ENCODE results near the gene DSCAML1. TPM values are rescaled to one million over a fixed set of nuclear protein-coding genes. Genes with fewer than 3 reads are reported as not detected.
A peak's percentile ranks its signal among the peaks of the same experiment; 100 is the strongest.

The DSCAML1 gene
- total and polyA plus RNA-seq, 9 of the 15 experiments (the other 6 are each of a cell fraction or from before 2014, with no cell fraction given): not detected

- H3K4me2 ChIP-seq (ENCODE audit: insufficient read depth, low read length): no peak overlapping the region
- no peaks in the 10 kb centered on the region for H3K36me3 ChIP-seq (ENCODE audit: control insufficient read depth, insufficient read depth, low read length)
- no peak for FAIRE-seq
- H2AFZ ChIP-seq (ENCODE audit: low read depth, low read length): no peak overlapping the region
- no peaks in the 10 kb centered on the region for H3K9me3 ChIP-seq (replicated peaks; ENCODE audit: control insufficient read depth, insufficient read depth, low read depth, low read length)
- in situ Hi-C loops (cut with MboI) (no loop called here), intact Hi-C loops (cut with micrococcal nuclease) (no loop called here)
- H3K27me3 ChIP-seq (ENCODE audit: control insufficient read depth in 2 of 2, insufficient read depth in 2 of 2, low read length in 2 of 2): peaks cover 35 to 53% of the 10 kb centered on the region in 2 experiments; a peak in 4 of 5 replicates
- H3K9me1 ChIP-seq (ENCODE audit: control insufficient read depth, insufficient read depth, low read length): no peaks in the 10 kb centered on the region
- H4K20me1 ChIP-seq (replicated peaks; ENCODE audit: control insufficient read depth, insufficient read depth, low read length): no peaks in the 10 kb centered on the region; the same call in none of the 2 replicates
- no peak overlapping the region for H3K27ac ChIP-seq (ENCODE audit: extremely low read depth, low read depth, low read length)
- DNase-seq (ENCODE audit: extremely low read depth in 1 of 4, low spot score in 3 of 4): no peak
- TF ChIP-seq BRCA1 (IDR thresholded peaks at IDR 0.05): no peak
- no peak for TF ChIP-seq BRCA1 (CRISPR knock-in tag; IDR thresholded peaks at IDR 0.05)
- TF ChIP-seq NFE2 (IDR thresholded peaks at IDR 0.05; ENCODE audit: low read depth): 0 out of 2 replicates have a peak, but pooled peaks have one; percentile 17
- TF ChIP-seq BCOR (IDR thresholded peaks at IDR 0.05): peak; percentile 38; the same call in 1 of the 2 replicates
- TF ChIP-seq SNRNP70 (optimal IDR thresholded peaks at IDR 0.05; ENCODE audit: low read depth, low read length): no peak
- no peak for TF ChIP-seq DMBX1 (CRISPR knock-in tag; IDR thresholded peaks at IDR 0.05; ENCODE audit: borderline replicate concordance)
- TF ChIP-seq SRSF7 (optimal IDR thresholded peaks at IDR 0.05; ENCODE audit: low read depth, low read length): no peak
- TF ChIP-seq ZBTB2 (IDR thresholded peaks at IDR 0.05): no peak
- TF ChIP-seq CTCF (IDR thresholded peaks at IDR 0.05 in 2 of 3, conservative IDR thresholded peaks at IDR 0.05 in 1 of 3; ENCODE audit: insufficient read depth in 2 of 3, low read depth in 1 of 3, low read length in 3 of 3): no peak
- peak; percentile 62 for TF ChIP-seq RBM25 (IDR thresholded peaks at IDR 0.05; ENCODE audit: low read depth, low read length, severe bottlenecking)
- TF ChIP-seq ESRRA (IDR thresholded peaks at IDR 0.05; ENCODE audit: borderline replicate concordance, low read depth): peak; percentile 90
- TF ChIP-seq ETV6 (IDR thresholded peaks at IDR 0.05; ENCODE audit: borderline replicate concordance in 1 of 2, low read depth in 2 of 2, low read length in 1 of 2): no peak
- no peak for TF ChIP-seq ETV6 (CRISPR knock-in tag; IDR thresholded peaks at IDR 0.05; ENCODE audit: borderline replicate concordance)
- ChIA-PET POLR2A (interaction anchor here (0.6 kb wide), 1 partner anchor 216 kb away, joined by 3 read pairs; no protein-coding TSS in a partner anchor), CTCF (ENCODE audit: low intra/inter-chr PET ratio) (no interaction called here)
- H3K9ac ChIP-seq (ENCODE audit: insufficient read depth in 1 of 2, low read depth in 2 of 2, low read length in 2 of 2): no peak overlapping the region
- no peaks in the 10 kb centered on the region for H3K79me2 ChIP-seq (ENCODE audit: control insufficient read depth, insufficient read depth, low read length)
- no peak for ATAC-seq
- H3K4me3 ChIP-seq: no peak overlapping the region
- H3K4me1 ChIP-seq (replicated peaks in 1 of 2; ENCODE audit: control insufficient read depth in 2 of 2, insufficient read depth in 2 of 2, low read length in 2 of 2): no peaks in the 10 kb centered on the region
- BruUV-seq (replicated peaks): no TSS peak
- 4% methylated on average over 10 of the region's 10 CpGs for WGBS (ENCODE audit: insufficient coverage, low coverage, missing lambda C conversion rate)
Measured at GRCh38 chr11:117767071-117767470, 29.9 kb downstream of the DSCAML1 start.

Data from K562 (cell line).